ENCODE measurements around the gene HIPK2. TPM values are rescaled to one million over a fixed set of nuclear protein-coding genes. Genes with fewer than 3 reads are reported as not detected.
A peak's percentile ranks its signal among the peaks of the same experiment; 100 is the strongest.

HIPK2 gene
- total RNA-seq, 1 donor from 2014 or later = 6.0 TPM

DNA sequence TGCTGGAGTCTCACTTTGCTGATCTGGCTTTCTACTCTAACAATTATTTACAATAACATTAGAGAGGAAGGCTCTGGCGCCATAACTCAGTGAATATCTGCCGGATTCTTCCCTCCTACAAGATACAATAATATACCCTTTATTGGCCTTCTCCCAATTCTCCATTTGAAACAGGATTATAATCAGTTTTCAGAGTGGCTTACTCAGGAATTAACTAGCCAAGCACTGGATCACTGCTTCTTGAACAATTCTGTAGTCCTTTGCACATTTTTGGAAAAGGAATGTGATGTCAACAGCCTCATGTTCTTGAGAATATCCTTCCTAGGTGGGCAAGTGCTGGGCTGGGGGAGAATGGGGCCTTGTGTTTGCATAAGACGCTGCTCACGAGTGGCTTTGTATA is 125.9 kb downstream of the HIPK2 start:
- no peak for DNase-seq (ENCODE audit: low spot score)

DNA sequence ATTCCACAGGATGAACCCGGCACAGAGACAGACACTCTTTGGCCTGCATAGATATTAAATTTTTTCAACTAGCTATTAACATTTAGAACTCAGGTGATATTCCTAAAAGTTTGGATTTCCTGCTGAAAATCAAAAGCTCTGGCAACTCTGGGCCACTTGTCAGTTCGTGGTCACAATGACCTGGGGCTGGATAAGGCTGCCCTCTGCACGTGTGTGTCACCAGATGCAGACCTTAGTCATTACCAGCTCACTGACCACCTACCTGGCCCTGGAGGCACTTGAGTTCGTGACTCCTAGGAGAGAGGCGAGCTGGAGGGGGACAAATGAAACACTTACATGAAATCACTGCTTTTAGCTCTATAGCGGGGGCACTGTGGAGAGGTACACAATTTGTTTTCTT is 126.5 kb downstream of the HIPK2 start:
- no peak for DNase-seq (ENCODE audit: low spot score)

DNA sequence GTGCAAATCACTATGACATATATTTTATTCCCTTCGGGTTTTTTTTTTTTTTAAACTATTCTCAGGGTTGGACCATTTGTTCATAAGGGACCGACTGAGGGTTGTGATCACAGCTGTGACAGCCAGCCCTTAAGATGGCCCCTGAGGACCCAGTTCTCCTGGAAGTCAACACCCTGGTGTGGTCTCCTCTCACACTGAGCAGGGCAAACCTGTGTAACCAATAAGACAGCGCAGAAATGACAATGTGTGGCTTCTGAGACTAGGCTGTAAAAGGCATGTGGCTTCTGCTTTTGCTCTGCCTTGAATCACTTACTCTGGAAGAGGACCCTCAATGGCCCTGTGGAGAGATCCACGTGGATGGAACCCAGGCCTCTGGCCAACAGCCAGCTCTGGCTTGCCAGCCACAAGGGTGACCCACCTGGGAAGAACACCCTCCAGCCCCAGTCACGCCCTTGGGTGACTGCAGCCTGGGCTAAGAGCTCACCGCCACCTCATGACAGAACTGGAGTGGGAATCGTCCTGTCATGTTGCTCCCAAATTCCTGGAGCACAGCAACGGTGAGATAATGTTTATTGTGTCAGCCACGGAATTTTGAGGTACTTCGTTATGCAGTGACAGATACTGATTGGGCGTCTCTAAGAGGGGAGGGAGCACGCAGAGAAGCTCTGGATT is 127.2 kb downstream of the HIPK2 start:
- no peak for DNase-seq (ENCODE audit: low spot score)

DNA sequence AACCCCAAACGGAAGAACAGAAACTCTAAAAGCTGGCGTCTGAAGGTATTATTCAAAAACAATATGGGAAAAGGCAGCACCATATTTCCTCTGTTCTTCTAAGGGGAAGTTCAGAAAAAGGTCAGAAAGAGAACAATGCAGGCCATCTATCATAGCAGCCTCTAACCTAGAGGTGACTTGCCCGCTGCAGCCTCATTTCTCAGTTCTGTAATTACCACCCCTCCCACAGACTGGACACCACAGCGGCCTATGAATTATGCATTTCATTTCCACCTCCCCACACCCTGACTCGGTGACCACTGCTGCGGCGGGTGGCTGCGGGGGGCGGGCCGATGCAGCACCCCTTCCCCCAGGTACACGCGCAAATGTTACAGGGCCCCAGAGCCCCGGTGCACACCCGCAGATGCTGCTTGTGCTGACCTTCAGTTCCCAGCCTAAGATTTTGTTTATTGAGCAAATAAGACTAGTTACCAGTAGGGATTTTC is 128.8 kb downstream of the HIPK2 start:
- no peak for DNase-seq (ENCODE audit: low spot score)

DNA sequence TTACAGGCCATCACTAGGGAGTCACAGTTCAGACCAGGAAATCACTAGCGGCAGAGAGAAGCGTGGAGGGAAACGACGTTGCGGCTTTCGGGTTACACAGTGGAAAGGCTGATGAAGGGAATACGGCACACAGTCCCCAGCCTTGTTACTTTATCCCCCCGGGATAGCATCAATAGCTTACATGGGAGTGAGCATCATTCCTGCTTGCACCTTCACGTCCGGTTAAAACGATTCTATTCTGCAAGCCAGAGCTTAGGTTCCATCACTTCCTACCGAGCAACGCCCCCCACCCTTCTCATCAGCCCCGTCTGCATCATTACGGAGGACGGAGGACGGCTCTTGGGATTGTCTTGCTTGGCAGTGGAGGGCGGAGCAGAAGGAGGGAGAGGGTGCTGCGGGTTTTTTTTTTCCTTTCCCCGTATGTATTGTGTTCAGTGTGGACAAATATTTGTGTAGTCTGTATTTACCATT is 129.4 kb downstream of the HIPK2 start:
- DNase-seq (ENCODE audit: low spot score) = no peak

DNA sequence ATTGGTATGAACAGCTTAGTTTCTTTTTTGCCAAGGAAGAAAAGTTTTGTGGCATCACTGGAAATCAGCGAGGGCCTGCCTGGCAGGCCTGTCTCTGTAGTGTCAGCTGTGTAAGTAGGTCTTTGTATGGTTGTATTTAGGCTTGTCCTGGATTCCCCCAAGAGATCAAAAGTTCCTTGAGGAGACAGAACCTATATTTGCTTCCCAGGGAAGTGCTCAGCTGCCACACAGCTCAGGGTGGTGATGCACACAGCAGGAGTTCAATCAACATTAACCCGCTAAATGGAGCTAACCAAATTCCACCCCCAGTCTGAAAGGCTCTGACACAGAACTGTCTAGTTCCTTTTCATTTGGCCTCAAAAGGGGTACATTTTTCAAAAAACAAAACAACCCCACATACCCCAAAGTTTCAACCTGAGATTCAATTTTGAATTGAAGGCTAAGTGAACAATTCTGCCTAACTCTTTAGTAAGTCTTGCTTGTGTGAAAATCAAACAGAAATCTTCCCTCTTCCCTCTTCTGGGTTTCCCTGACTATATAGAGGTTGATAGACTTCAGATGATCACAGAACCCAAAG is 129.9 kb downstream of the HIPK2 start:
- no peak for DNase-seq (ENCODE audit: low spot score)

DNA sequence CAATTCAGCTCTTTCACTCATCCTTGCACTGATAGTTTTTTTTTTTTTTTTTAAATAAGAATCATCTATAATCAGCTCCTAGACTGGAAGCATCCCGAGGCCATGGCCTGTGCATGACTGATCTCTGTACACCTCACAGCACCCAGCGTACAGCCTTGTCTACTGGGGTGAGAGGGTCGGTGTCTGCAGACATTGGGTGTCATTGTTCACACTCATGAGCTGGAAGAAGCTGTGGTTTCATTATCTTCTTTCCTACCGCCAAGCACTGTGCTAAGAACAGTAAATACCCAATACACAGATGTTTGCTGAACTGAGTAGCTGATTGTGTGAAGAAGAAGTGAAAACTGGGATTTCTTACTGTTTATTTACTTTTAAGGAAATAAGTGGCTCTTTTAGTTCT is 130.7 kb downstream of the HIPK2 start:
- no peak for DNase-seq (ENCODE audit: low spot score)

DNA sequence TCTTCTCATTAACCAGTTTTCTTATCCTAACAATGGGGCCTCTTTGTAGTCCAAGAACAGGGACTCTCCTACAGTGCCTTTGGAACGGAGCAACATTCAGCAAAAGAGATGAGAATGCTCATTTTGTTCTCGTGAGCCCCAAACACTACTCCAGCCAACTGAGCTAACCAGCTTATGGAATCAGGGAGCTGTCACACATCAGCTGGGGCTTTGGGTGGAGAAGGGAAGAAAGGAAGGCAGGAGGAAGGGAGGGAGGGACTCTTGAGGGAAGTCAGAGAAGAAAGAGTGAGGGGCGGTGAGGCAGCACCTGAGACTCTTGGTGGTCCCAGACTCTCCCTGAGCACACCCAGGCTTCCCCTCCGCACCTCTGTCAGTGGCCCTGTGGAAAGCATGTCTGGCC is 131.2 kb downstream of the HIPK2 start:
- DNase-seq (ENCODE audit: low spot score) = no peak

DNA sequence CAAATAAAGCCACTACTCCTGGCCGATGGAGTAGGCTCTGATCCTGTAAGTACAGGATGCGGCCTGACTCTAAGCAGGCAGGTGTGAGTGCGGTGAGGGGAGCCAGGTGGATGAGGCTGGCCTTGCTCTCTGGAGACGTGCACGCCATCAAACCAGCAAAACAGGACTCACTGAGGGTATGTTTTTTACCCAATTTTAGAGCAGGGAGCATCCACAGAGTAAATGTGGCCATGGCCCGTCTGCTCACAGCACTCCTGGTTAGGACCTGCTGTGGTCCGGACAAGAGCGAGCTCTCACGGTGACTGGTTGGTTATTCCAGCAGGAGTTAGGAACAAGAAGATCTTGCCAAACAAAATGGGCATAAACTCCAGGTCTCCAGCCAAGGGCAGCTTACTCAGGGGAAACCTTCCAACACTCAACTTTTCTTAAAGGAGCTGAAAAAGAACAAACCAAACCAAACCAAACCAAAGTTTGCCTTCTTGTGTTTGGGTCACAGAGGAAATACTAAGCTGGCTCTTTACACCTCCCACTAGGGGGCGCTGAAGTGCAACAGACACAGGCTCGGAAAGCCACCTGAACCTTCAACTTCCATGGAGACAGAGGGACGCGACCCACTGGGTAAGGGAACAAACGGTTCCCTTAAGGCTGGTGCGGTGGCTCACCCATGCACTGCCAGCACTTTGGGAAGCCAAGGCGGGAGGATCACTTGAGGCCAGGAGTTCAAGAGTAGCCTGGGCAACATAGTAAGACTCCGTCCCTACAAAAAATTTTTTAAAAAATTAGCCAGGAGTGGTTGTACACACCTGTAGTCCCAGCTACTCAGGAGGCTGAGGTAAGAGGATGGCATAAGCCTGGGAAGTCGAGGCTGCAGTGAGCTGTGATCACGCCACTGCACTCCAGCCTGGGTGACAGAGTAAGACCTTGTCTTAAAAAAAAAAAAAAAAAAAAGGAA is 131.9 kb downstream of the HIPK2 start:
- DNase-seq (ENCODE audit: low spot score) = peak; percentile 78

DNA sequence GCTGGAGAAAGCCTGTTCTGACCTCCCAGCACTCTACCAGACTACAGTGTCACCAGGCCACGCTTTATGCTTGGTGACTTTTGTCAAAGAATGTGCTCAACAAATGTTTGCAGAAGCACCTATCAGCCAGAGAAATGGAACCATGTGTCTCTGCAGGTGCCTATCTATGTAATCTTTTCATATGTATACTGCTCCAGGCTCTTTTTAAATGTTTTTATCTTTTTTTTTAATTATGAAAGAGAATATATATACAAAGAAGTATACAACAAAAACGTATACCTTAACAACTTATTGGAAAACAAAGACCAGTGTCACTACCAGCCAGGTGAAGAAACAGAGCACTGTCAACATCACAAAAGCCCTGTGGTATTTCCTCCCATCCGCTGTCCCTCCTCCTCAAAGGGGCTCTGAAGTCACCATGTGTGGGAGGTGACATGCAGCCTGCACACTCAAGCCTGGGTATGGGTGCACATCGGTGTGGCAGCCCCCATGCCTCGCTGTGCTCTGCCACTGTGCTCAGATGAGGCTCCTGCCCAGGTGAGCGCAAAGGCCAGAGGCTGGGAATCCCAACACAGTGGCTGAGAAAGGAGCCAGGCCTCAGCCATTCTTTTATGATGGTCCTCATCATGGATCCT is 133.7 kb downstream of the HIPK2 start:
- no peak for DNase-seq (ENCODE audit: low spot score)

DNA sequence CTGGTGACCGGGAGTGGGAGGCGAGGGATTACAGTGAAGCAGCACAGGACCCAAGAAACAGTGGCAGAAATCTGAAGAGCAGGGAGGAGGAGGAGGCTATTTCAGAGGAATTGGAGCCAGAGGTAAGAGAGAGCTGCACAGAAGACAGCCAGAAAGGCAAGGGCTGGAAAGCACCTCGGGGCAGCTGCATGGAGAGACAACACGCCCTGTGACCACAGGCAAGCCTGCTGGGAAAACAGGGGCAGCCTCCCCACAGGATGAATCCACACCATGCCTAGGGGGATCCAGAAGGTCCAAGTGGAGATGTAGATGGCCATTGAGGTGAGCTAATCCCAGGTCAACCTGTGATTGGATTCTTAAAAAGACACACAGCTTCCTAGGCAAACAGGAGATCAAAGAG is 135.5 kb downstream of the HIPK2 start:
- no peak for DNase-seq (ENCODE audit: low spot score)

DNA sequence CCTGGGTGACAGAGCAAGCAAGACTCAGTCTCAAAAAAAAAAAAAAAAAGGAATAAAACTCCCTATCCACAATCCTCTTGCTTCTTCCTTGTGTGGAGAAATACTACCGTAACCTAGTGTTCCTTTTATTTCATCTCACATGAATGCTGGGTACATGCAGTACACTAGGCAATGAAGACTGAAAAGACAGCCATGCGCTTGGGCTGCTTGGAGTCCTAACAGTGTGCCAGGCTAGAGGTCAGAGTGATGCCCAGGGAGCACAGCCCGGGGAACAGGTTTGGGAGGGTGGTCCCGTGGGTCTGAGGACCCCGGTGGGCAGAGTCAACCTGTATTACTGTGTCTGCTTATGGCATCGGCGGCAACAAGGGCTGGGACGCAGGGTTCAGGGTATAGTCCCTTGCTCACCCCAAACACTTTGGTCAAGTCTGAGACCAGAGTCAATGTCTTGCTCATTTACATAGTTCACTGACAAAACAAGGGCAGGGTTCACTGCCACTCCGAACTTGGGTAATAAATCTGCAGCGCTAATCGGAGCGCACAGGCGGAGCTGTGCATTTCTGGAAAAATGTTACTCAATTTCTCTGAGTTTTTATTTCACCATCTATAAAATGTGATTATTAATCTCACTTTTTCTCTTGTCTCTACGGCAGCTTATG is 136.3 kb downstream of the HIPK2 start:
- DNase-seq (ENCODE audit: low spot score) = no peak

DNA sequence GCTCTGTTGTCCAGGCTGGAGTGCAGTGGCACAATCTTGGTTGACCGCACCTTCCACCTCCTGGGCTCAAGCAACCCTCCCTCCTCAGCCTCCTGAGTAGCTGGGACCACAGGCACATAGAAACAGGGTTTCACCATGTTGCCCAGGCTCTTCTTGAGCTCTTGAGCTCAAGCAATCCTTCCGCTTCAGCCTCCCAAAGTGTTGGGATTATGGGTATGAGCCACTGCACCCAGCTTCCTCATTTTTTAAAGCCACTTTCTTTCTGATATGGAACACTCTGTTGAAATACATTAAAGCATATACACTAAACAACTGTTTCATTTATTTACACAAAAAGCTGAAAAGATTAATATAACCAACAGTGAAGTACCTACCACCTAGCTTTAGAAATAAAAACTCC is 137.1 kb downstream of the HIPK2 start:
- DNase-seq (ENCODE audit: low spot score) = no peak

DNA sequence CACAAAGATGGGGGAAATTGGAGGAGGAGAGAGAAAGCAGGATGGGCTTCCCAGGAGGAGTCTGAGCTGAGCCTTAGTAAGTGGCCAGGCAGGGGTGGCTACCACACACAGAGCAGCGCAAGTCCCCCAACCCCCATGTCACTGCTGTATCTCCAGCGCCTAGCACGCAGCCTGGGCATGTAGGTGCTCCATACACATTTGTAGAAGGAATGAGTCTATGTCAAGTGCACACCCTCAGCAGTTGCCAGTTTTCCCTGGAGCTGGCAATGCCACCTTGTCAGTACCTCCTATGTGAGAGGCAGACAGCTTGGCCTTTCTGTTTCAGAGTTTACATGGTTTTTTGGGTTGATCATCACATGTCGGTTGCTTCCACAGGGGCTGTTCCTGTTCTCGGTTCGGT is 138.2 kb downstream of the HIPK2 start:
- DNase-seq (ENCODE audit: low spot score) = no peak

DNA sequence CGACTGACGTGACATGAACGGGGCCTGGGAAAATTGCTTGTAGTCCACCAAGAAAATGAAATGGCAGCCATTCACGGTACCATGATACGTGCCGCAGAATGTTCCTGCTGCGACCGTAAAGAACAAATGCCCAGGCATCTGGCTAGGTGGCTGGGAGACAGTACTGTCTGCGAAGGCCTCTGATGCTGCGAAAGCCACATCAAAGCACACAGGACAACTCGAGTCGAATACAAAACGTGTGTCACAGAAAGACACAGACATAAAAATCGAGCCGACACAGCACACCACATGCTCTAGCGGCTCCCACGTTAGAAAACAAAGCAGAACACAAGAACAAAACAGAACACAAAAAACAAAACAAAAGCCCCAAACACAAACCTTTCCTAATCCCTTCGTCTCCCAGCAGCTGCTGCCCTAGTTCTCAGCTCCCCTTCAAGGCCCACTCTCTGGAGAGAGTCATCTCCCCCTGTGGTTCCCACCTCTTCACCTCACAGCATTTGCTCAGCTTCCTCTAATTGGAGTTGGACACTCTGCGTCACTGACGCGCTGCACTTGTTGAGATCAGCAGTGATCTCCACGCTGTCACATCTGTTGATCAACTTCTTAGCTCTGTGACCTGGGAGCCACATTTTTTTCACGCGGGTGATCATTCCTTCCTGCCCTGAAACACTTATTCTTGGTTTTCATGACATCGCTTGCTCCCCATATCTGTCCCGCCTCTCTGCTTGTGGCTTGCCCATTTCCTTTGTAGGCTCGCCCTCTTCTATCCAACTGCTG is 142.1 kb downstream of the HIPK2 start:
- DNase-seq (ENCODE audit: low spot score) = no peak

DNA sequence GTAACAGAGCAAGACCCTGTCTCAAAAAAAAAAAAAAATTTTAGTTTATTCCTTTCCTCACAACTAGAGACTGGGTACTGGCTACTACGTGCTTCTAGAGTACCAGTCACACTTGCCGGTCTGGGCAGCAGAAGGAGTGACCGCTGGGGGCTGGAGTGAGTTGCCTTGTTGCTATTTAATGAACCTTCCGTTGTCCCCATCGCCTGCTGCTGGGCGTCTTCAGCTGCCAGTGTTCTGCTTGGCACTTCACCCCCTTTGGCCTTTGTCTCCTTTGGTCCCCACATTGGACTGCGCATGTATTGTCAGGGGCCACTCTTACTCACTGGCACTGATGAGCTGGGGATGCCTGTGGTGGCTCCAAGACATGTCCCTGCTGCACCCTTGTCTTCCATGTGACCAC is 143.7 kb downstream of the HIPK2 start:
- no peak for DNase-seq (ENCODE audit: low spot score)

DNA sequence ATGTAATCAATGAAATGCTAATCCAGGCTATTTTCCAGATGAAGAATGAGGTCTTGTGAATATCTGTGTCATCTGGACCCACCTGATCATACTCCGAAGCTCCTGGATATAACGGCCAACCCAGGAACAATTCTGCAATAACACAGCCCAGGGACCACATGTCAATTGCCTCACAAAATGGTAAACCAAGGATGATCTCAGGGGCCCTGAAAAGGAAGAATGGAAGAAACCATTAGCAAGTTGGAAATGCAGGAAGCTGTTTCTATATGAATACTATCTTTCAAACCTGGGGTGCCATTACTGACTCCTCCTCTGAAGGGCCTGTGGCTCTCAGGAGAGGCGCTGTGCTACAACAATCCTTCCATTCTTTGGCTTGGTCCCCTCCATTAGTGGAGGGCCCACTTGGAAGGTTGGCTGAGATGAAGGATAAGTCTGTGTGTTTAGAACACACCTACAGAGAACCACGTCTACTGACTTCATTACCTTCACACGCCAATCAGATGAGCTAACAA is 146.2 kb downstream of the HIPK2 start:
- DNase-seq (ENCODE audit: low spot score) = no peak

DNA sequence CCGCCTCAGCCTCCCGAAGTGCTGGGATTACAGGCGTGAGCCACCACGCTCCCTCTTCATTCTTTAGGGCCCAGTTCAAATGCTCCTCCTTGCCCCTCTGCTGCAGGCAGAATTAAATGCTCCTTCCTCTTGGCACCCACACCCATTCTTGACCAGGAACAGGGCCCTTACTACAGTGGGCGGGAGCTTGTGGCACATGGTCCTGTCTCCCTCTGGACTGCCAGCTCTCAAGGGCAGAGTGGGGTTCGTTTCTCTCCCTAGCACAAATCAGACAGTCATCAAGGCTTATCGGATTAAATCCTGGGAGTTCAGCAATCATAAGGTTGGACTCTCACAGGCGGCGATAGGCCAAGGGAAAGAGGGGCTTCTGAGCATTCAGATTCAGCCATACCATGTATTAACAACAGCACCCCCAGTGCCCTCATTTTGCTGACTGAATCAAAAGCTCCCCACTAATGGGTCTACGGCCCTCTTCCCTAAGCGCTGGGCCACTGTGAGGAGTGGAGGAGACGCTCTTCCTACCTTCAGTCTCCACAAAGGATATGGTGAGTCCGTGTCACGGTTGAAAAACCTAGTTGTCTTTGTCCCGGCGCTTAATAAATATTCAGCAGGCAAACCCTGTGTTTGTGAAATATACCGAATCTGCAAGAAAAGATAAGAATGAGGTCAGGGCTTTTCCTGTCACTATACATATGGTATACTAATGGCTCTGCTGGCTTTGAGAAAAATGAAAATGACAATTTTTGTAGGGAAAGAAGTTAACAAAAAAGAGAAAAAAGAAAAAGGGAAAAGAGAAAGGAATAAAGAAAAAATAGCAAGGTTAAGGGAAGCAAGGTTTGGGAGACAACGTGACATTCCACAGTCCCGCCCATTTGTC is 146.9 kb downstream of the HIPK2 start:
- no peak for DNase-seq (ENCODE audit: low spot score)

DNA sequence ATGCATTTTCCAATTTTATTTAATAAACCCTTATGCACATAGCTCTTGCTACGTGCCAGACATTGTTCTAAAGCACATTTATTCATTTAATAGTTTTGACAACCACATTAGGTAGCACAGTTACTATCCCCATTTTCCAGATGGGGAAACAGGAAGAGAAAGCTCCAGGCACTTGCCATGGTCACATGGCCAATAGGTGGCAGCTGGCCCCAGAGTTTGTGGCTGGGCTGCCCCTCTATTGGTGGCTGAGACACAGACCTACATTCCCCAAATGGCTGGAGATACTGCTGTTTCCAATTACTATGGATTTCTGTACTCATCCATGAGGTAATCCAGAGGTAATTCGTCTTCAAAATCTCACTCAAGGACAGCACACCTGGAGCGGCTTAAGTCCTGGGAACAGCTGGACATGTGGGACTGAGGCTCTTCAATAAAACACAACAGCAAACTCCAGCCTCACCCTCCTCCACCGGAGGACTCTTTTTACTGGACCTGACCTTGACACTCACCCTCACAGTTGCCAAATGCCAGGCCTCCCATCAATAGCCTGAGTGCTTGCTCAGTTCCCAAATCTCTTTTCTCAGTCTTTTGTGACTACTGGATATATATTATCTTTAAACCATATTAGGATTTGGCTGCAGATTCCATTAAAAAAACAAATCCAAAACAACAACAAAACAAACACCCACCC is 148.3 kb downstream of the HIPK2 start:
- no peak for DNase-seq (ENCODE audit: low spot score)

Data from umbilical cord (tissue), 2 donors.